ENCODE measurements around the gene AKAP13. TPM values are rescaled to one million over a fixed set of nuclear protein-coding genes. Genes with fewer than 3 reads are reported as not detected.

The AKAP13 gene
- total RNA-seq, 1 donor from 2014 or later: 196 TPM

GRCh38 chr15:85752124-85752475, 371.7 kb downstream of the AKAP13 start:
- no peak for DNase-seq (ENCODE audit: low spot score)

GRCh38 chr15:85752491-85752961, 372.1 kb downstream of the AKAP13 start:
- DNase-seq (ENCODE audit: low spot score): no peak

DNA sequence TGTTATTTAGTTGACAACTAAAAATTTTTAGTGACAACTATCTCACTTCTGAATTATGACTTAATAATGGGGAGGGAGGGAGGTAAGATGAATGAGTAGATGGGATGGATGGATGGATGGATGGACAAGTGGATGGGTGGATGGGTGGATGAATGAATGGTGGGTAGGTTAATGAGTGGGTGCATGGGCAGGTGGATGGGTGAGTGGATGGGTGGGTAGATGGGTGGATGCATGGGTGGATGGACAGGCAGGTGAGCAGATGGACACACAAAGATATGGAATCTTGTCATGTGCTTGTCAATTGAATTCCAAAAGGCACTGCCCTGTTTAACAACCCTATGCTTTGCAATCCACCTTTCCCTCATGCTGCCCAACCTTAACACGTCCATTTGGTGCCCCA, 372.9 kb downstream of the AKAP13 start:
- no peak for DNase-seq (ENCODE audit: low spot score)

GRCh38 chr15:85753791-85754452, 373.5 kb downstream of the AKAP13 start:
- no peak for DNase-seq (ENCODE audit: low spot score)

GRCh38 chr15:85754989-85755388, 374.6 kb downstream of the AKAP13 start:
- DNase-seq (ENCODE audit: low spot score): peak; percentile 63

DNA sequence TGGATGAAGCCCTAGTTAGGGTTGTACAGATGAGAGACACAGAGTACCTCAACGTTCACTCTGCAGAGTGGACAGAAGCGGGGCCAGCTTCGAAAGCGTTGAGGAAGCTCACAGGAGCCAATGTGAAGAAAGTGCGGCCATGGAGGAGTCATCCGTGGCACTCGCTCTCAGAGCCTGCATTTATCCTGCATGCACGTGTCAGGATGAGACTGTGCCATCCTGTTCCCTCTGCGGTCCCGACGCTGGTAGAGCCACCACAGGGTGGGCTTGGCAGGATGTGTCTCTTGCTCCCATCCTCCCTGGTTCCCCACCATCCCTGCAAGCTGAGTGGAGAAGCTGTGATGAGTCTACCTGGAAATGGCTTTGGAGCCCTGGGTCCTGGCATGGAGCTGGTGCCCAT, 375.1 kb downstream of the AKAP13 start:
- no peak for DNase-seq (ENCODE audit: low spot score)

GRCh38 chr15:85755942-85756341, 375.5 kb downstream of the AKAP13 start:
- no peak for DNase-seq (ENCODE audit: low spot score)

DNA sequence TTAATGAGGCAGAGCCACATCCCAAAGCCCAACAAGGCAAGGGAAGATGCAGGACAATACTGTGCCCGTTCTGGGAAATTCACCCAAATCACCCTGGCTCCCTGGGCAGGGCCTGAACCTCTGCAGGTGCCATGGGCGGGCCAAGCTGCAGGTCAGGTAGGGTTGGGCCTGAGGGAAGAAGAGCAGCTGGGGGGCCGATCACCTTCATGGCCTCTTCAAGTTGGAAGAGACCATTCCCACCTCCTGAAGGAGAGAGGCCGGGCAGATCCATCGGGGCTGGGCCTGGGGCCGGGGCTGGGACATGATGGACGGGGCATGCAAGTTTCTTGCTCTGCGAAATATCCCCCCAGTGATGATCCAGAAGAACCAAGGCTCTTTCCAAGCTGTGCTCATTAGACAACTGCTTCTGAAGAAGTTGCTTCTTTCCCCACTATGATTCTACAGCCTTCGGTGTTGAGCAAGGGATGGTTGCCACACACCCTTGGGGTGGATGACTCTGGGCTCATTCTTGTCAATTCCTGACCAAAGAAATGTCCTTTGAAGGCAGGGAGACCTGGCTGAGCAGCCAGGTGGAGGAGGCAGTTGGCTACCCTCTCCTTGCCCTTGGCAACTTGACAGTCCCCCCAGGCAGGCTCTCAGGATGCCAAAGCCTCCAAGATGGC, 376.1 kb downstream of the AKAP13 start:
- no peak for DNase-seq (ENCODE audit: low spot score)

GRCh38 chr15:85757073-85757938, 376.9 kb downstream of the AKAP13 start:
- no peak for DNase-seq (ENCODE audit: low spot score)

GRCh38 chr15:85757939-85758654, 377.7 kb downstream of the AKAP13 start:
- no peak for DNase-seq (ENCODE audit: low spot score)

DNA sequence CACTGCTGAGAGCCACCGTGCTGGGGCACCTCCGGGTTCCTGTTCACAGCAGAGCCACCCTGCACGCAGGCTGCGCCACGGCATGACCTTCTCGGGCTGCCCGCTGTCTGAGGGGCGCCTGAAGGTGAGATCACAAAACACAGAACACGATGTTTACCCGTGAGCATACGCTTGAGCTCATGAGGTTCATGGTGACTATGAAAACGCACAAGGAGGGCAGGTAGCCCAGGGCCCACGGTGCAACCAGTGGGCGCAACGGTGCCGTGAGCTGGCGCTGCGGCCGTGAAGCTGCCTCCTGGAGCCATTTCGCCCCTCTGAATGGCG, 378.2 kb downstream of the AKAP13 start:
- DNase-seq (ENCODE audit: low spot score): no peak

DNA sequence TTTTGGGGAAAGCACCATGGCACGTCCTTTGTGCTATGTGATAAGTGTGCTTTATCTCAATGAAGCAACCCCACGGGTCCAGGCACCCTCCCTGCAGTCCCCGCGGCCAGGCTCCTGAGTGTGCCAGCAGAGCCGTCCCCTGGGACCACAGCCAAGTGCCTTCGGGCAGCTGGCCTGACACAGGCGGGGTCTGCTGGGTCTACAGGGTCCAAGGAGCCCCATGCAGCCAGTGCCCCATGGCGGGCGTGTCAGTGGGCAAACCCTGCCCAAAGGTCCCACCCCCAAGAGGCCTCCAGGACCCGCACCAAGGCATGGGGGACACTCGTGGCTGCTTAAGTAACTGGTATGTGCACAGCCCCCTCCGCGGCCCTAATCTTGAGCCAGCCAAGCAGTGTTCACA, 379.0 kb downstream of the AKAP13 start:
- DNase-seq (ENCODE audit: low spot score): no peak

DNA sequence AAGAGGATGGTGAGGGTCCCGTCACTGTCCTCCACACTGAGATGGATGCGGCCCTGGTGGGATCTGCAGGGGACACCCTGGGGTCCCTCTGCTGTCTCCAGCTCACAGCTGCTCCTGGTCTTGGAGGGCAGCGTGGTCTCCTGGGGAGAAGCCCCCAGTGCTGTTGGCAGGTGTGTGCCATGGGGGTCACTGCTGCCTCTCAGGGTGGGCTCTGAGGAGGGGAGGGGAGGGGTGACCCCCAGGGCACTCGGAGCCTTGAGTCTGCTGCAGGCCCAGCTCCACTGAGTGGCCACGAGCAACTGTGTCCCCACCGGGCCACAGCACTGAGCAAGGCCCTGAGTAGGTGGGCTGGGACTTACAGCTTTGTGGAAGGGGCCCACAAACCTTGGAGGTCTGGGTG, 379.6 kb downstream of the AKAP13 start:
- DNase-seq (ENCODE audit: low spot score): no peak

- no peak for DNase-seq (ENCODE audit: low spot score)
Measured at GRCh38 chr15:85760531-85761371, 380.3 kb downstream of the AKAP13 start.

DNA sequence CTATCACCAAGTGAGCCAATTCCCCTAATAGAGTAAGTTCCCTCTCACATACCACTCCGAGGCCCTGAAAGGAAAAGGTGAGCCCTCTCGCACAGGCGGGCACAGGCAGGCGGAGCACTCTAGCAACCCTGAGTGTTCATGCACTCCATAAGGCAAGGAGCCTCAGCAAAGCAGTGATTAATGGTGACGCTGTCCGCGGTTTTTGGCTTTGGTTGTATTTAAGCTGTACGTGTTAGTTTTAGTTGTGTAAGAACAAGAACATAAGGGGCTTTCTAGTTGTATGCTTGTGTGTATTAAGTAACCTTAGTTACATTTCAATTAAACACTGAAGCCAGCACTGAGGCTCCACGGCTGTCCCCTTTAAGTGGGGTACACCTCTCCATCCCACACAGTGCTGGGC, 381.2 kb downstream of the AKAP13 start:
- DNase-seq (ENCODE audit: low spot score): no peak

DNA sequence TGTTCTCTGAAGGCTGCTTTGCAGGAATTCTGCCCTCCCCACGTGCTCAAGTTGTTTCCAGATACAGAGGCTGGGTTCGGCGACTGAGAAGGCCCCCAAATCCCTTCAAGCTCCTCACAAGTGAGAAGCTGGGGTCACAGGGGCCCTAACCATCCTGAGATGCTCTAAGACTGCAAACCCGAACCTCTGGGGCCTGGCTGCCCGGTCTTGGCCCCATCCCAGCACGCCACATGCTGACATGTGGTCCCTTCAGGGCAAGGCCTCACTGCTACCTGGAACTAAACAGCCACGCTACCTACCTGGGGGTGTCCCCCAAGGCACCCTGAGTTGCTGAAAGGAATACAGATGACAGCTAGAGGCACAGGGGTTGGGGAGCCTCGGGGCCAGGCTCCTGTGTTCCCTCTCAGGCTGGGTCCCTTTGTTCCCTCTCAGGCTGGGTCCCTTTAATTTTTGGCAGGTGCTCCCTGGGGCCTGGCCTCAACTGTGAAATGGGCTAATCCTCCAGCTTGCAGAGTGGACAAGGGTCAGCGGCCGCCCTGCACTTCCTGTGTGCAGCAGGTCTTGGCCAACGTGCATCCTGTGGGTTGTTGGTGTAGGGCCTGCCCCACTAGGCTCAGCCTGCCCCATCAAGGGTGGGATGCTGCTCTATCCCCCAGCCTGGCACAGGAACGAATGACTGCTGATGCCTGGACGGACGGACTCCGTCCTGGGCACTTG, 381.8 kb downstream of the AKAP13 start:
- no peak for DNase-seq (ENCODE audit: low spot score)

DNA sequence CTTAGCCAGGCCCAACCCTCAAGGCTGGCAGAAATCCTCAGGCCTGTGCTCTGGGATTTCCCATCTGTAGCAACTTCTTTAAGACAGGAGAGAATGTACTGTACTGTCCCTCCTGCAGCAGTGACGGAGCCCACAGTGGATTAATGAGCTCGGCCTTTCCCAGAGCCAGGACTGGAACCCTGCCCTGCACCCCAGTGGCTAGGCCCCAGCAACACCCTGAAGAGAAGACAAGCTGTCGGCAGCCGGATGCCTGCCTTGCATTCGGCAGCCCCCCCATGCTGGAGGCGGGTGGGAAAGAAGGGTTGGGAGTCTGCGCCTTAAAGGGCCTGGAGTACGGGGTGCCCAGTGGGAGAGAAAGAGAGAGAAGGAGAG, 382.3 kb downstream of the AKAP13 start:
- no peak for DNase-seq (ENCODE audit: low spot score)

- DNase-seq (ENCODE audit: low spot score): no peak
Measured at GRCh38 chr15:85763157-85763556, 382.8 kb downstream of the AKAP13 start.

- DNase-seq (ENCODE audit: low spot score): no peak
Measured at GRCh38 chr15:85763673-85764633, 383.6 kb downstream of the AKAP13 start.

All from umbilical cord (tissue), 2 donors.